GM18499 (cell line): ENCODE measurements around the gene KCNC1.
A peak's percentile ranks its signal among the peaks of the same experiment; 100 is the strongest.

ENCODE experiments used
- ATAC-seq: cut with Tn5 transposase; IDR thresholded peaks from one replicate; pipeline ENCODE4 v1.9.1; 2021; ENCODE audit warnings: moderate number of reproducible peaks; ENCODE audit not compliant: insufficient read depth, unreplicated experiment

The KCNC1 gene

GRCh38 chr11:17750013-17750800, 15.6 kb downstream of the KCNC1 start:
- ATAC-seq = no peak

DNA sequence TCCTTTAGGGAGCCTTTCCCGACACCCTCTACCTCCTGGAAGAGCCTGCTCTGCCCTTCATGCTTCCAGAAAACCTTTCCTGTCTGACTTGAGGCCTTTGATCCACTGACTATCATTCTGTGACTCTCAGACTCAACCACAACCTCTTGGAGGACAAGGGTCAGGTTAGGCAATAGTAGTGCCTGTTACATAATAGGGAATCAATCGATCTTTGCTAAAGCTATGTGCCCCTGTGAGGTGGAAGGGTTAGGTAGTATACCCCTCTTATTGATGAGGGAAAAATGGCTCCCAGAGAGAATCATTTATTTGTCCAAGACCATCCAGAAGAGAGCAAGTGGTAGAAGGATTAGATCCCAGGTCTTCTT, 16.2 kb downstream of the KCNC1 start:
- no peak for ATAC-seq

GRCh38 chr11:17751558-17751957, 17.0 kb downstream of the KCNC1 start:
- no peak for ATAC-seq

- ATAC-seq = no peak
These were observed 17.6 kb downstream of the KCNC1 start for GRCh38 chr11:17752144-17752543.

GRCh38 chr11:17753153-17753552, 18.6 kb downstream of the KCNC1 start:
- no peak for ATAC-seq

DNA sequence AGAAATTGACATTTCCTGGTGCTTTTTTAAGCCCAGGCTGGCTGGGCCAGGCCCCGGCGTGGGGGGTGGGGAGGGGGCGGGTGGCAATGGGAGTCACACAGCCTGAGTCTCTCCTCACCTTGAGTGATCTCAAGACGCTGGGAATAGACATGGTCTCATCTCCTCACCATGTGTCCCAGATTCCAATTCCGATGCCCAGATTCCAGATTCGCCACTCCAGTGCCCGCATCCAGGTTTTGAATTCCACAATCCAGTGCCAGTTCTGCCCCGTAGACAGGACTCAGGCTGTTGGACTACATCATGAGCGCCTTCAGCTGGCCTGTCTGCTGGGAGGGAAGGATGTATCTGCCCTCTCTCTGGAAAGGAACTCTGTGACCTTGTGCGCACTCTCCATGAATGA, 19.1 kb downstream of the KCNC1 start:
- ATAC-seq = no peak

DNA sequence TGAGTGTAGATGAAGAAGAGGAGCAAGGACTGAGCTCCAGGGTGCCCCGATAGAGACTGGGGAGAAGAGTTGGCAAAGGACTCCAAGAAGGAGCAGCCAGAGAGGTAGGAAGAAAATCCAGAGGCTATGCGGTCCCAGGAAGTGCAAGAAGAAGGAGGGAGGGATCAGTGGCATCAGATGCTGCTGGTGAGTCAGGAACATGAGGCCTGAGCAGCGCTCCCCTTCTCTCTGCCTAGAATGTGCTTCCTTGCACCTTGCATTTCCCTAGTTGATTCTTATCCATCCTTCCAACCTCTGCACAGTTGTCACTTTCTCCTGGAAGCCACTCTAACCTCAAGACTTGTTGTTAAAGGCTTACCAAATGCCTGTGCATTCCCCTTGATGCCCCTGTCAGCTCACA, 21.3 kb downstream of the KCNC1 start:
- ATAC-seq = no peak

DNA sequence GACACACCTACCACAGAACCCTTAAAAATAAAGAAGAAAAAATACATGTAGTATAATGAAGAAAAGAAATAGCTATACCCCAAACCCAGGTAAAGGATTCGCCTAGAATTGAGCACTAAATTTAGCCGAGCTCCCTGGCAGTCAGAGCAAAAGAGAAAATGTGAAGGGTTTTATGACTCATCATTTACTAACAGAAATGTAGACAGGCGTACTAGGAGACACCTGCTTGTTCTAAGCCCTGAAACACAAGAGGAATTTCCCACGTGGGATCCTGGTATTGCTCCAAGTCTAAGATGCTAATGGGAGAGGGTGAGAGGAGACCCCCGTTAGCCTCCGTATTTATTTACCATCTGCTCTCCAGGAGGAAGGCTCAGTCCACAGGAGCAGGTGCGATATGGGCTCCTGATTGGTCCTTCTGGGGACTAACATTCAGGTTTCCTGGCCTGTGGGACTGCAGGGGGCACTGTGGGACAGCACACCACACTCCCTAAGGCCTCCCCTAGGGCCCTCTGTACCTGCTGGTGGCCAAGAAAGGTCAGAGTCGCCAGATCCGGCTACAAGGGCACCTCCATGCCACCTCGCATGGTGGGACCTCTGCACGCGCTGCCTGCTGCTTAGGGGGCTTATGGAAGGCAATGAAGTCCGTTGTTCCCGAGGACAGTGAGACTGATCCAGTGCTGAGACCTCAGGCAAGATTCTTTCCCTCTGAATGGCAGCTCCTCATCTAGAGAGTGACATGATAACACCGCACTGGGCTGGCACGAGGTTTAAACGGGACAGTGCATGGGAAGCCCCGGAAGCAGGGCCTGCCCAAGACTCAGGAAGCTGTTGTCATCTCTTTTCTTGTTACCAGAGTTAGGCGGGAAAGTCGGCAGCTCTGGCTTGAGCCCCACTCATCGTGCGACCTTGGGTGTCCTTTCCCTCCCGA, 25.8 kb downstream of the KCNC1 start:
- peak; percentile 43 for ATAC-seq

DNA sequence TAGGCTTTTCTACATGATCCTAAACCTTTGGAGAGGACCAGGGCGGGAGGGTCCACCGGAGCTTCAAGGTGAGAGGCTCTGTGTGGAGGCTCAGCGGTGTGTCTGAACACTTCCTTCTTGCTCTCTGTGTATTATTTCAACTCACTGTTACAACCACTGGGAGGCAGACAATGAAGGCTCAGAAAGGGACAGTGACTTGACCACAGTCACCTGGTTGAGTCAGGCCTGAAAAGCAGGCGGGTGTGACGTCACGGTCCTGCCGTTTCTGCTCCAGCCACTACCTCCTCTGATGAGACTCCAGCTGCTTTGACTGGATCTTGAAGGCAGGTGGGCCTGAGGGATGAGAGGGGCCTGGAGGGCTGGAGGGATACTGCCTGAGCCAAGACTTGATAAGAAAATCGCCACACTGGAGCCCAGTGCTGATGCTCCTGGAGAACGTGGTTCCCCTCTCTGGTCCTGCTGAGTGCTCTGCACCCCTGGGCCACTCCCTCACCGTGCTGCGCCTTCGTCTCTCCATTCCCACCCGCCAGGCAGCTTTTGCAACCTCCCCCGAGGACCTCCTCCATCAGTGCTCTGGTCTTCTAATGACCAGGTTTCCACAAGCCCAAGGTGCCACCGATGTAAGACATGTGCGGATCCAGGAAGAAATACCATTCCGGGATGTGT, 27.9 kb downstream of the KCNC1 start:
- ATAC-seq = no peak

DNA sequence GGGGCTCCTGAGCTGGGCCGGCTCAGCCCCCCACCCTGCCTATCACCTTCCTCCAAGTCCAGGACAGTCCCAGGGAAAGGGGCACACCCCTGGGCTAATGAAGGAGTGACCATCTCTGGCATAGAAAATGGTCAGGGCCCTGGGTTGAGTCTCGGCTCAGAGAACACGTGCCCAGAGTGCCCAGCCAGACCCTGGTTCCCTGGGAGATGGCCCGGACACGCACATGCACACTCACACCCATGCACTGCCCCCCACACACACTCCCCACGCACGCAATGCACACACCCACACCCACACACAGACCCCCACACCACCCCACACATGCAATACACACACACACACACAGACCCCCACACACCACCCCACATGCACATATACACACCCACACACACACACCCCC, 28.7 kb downstream of the KCNC1 start:
- no peak for ATAC-seq

DNA sequence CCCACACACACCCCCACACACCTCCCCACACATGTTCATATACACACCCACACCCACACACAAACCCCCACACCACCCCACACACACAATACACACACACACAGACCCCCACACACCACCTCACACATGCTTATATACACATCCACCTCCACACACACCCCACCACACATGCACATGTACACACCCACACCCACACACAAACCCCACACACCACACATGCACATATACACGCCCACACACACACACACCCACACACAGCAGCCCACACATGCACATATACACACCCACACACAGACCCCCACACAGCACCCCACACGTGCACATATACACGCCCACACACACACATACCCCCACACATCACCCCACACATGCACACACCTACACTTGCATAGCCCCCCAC, 29.1 kb downstream of the KCNC1 start:
- no peak for ATAC-seq

GRCh38 chr11:17764446-17765218, 30.1 kb downstream of the KCNC1 start:
- no peak for ATAC-seq

- no peak for ATAC-seq
These were observed 30.9 kb downstream of the KCNC1 start for GRCh38 chr11:17765356-17766072.

GRCh38 chr11:17766073-17766359, 31.4 kb downstream of the KCNC1 start:
- ATAC-seq = no peak

DNA sequence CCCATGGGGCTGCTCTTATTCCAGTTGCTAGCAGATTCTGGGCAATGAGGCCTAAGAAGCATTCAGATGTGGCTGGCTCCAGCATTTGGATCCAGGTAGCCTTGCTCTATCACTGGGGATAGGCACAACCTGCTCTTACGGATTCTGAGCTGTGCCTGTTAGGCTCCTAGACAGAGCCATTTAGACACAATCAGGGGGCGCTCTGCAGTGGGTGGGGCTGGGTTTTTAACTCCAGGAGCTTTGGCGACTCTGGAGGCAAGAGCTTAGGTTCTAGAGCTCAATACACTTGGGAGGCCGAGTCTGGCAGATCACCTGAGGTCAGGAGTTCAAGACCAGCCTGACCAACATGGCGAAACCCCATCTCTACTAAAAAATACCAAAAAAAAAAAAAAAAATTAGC, 32.0 kb downstream of the KCNC1 start:
- ATAC-seq = no peak

DNA sequence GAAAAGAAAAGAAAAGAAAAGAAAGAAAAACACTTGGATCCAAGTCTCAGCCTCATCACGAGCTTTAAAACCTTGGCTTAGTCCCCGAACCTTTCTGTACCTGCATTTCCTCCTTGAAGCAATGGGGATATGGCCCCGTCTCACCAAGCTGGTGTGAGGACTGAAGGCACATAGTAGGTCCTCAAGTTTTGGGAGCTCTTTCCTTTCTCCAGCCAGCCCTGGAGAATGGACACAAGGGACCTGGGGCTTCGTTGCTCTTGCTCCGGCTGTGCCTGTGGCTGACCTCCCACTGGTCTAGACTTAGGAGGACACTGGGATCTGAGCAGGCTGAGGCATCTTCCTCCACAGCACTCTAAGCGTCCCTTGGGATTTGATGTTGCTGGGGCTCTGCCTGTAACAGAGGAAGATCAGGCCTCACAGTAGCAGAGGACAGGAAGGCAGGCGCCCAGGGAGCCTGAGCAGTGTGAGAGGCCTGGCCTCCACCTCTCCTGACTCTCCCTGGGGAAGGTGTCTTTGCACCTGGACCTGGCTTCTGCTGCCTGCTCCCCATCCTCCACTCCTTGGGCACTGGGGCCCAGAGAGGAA, 32.8 kb downstream of the KCNC1 start:
- ATAC-seq = no peak

DNA sequence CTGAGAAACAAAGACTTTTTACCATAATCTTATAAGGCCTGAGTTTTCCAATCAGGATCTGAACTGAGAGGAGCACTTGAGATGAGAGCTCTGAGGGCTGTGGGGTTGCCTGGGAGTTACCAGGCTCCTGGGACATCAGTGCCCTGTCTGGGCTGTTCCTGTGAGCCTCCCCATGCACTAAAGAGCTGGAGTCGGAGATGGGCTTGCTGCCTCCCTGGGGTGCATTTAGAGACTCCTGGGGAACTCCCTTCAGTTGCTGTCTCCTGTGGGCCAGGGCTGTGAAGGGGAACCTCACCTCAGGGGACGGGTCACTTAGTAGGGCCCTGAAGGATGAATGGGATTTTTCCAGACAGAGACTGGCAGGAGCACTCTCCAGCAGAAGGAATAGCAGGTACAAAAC, 33.3 kb downstream of the KCNC1 start:
- no peak for ATAC-seq

- ATAC-seq = no peak
These were observed 34.0 kb downstream of the KCNC1 start for GRCh38 chr11:17768547-17768946.

DNA sequence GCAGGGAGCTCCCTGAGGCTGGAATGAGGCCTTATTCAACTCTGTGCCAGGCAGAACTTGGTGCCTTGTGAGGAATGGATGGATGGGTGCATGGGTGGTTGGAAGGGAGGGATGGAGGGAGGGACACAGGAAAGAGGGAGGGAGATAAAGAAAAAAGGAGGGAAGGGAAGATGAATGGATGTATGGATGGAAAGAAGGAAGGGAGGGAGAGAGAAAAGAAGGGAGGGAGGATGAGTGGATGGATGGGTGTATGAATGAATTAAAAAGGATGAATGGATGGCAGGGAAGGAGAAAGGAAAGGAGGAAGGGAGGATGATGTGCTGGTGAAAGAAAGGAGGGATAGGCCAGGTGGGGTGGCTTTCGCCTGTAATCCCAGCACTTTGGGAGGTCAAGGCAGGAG, 34.6 kb downstream of the KCNC1 start:
- no peak for ATAC-seq
